H54 (cell line): ENCODE results near the gene ADAM11.
"Not testable (repeated sequence)": the region's sequence is repeated elsewhere in the genome, so short reads cannot be mapped to it uniquely, and the experiment has no call there.

Source experiments
- DNase-seq: peaks from one replicate; pipeline ENCODE4 v3.0.0; 2011; ENCODE audit warnings: low spot score, mixed read lengths; ENCODE audit not compliant: insufficient read length
- FAIRE-seq: peaks from 3 replicates; lab custom pipeline; 2011; peaks lifted over from hg19 to GRCh38; lab: Jason Lieb, UNC
- POLR2A ChIP-seq: IDR thresholded peaks from 2 replicates; pipeline ENCODE4 v1.6.1; 2011; ENCODE audit warnings: low read depth, mild to moderate bottlenecking, low read length

Gene ADAM11

DNA sequence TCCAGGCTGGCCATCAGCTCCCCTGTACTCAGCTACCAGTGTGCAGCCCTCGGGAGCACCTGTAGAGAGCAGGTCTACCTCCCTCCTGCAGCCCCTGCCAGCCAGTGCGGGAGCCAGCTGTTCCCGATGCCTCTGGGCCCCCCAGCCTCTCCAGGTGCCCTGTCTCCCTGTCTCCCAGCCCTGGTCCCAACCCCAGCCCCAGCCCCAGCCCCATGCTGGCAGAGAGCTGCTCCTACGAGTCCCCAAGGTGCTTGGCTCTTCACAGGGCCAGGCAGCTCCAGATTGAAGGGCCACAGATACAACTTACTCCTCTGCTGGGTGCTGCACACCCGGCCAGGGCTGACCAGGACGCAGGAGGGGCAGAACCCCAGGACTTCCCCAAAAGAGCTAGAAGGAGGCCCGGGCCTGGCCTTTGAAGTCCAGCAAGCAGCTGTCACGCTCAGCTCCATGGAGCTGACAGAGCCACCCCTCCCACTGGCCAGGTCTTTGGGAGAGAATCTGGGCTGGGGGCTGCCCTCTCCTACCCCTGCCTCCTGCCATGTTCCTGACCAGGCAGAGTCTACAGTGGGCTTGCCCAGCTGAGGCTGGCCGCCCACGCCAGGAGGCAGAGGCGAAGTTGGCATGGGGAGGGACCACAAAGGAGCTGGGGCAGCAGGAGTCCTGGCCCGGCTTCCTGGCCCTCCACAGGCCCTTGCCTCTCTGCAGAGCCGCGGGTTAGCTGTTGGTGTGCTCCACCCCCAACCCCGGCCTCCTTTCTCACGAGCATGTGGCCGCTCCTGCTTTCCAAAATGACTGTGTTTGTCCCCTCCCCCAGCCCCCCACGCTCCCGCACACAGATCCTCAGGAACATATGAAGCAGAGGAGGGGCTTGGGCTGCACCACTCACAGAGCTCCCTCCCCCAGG lies 9.5 kb upstream of the ADAM11 start:
- FAIRE-seq, result no peak
- no peak for DNase-seq
- TF ChIP-seq POLR2A, result no peak

- TF ChIP-seq POLR2A, result no peak
- DNase-seq (no peak), FAIRE-seq (no peak)
Measured at GRCh38 chr17:44749980-44750318, 8.8 kb upstream of the ADAM11 start.

GRCh38 chr17:44751331-44751730 lies 7.5 kb upstream of the ADAM11 start:
- TF ChIP-seq POLR2A, result no peak
- FAIRE-seq (no peak), DNase-seq (no peak)

DNA sequence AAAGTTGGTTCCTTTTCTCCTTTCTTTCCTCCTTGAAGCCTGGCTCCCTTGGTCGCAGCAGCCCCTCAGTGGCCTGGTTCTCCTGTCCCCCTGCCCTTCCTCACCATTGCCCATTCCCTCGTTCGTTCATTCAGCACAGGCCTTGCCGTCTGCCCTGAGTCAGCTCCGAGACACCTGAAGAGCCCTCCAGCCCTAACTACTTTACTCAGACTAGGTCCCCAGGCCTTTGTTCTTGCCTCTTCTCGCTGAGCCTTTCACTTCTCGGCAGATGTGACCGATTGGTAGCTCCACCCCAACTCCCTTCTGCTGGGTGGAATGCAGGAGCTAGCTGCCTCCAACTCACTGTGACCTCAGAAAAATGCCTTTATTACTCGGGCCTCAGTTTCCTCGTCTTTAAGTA lies 7.0 kb upstream of the ADAM11 start:
- TF ChIP-seq POLR2A, result no peak
- DNase-seq (no peak), FAIRE-seq (no peak)

DNA sequence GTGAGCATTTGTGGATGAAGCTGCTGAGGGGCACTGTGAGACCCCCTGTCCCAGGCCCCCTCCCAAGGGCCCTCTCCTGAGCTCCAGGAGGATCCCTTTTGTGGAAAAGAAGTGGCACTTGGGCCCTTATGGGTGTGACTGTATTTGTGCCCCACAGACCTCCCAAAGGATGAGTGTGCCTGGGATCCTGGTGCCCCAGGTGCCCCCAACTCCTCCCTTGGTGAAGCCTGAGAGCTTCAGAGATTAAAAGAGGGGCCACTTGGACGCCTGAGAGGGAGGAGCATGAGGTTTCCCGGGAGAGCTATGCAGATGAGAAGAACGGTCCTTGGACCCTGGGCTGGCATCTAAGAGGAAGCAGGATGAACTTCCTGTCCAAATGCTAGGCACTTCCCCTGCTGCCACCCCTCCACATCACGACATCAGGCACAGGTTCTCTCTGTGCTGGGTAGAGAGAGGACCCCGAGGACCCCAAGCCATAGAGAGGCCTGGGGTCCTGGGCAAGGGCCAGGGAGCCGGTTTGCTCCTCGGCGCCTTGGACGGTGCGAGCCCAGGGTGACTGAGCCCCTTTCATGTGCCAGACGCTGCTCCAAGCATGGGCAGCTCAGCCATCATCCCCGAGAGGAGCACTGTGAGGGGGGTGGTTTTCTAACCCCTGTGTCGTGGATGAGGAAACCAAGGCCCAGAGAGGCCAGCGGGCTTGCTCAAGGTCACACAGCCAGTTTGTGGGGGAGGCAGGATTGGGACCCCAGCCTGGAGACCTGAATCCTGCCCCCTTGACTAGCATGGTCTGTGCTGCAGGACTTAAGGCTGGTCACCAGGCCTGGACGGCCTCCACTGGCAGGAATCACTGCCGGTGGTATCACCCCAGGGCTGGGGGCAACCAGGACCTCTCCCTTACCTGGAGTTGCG lies 5.6 kb upstream of the ADAM11 start:
- no peak for FAIRE-seq
- no peak for DNase-seq
- TF ChIP-seq POLR2A, result no peak

DNA sequence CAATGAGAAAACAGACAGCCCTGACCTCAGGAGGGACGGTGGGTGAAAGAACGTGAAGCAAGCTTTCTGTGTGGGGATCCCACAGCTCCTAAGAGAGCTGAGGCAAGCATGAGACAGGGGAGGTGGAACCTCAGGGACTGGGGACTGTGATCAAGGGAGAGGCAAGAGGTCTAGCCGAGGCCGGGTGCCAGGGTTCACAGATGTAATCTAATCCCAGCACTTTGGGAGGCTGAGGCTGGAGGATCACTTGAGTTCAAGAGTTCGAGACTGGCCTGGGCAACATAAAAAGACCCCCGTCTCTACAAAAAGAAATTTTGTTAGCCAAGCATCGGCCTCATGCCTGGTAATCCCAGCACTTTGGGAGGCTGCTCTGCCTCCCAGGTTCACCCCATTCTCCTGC lies 4.5 kb upstream of the ADAM11 start:
- DNase-seq, result no peak
- TF ChIP-seq POLR2A, result no peak
- no peak for FAIRE-seq

GRCh38 chr17:44755180-44755579 lies 3.6 kb upstream of the ADAM11 start:
- FAIRE-seq, result not testable (repeated sequence)

DNA sequence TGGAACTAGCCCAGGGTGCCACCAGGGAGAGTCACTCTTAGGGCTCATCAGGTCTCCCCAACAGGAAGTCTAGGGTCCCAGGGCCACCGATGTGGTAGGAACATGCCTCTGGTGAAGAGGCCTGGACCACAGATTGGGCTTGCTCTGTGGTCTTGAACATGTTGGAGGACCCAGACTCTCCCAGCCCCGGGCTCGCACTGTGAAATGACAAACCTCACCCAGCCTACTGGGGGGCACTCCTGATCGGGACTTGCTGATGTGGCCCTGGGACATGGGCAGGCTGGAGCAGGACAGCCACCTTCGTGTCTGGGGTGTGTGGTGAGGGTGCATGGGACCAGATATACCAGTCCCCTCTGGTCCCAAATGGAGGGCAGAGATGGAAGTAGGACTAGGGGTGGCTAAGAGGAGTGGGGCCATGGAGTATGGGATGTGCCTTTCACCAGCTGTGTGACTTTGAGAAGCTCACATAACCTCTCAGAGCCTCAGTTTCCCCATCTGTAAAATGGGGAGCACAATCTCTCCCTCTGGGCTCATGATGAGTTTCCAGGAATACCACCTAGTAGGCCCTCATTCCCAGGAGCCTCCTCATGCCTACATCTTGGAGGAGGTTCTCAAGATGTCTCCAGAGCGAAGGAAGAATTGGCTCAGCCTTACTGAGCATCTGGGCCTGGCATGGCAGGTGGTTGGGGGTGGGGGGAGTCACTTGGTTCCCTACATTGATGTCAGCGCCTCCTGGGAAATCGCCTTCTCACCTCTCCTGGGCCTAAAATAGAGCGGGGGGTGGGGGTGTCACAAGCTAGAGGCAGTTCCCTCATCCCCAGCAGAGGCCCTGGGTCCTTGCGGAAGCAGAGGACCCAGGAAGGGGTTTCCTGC lies 1.5 kb upstream of the ADAM11 start:
- TF ChIP-seq POLR2A, result no peak
- DNase-seq (no peak), FAIRE-seq (no peak)

More at GRCh38 chr17:44755180-44755579, 3.6 kb upstream of the ADAM11 start:
- not testable (repeated sequence) for DNase-seq

- DNase-seq (no peak), FAIRE-seq (no peak)
- no peak for TF ChIP-seq POLR2A
Measured at GRCh38 chr17:44757918-44758413, 822 bp upstream of the ADAM11 start.

- no peak for TF ChIP-seq POLR2A
- DNase-seq (no peak), FAIRE-seq (no peak)
Measured at GRCh38 chr17:44759086-44759915, 513 bp downstream of the ADAM11 start.

DNA sequence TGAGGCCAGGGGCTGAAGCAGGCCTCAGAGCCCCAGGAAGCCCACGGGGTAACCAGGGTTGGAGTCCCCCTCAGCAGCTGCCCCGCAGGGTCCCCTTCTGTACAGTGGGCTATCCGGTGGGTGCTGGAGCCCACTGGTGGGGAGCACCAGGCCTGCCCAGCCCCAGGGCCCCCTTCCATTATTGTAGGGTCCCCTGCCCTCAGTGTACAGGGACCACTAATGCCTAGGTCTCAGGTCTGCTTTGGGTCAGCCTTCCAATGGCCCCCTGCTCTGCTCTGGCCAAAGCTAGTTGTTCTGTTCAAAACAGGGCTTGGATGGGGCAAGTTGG lies 1.1 kb downstream of the ADAM11 start:
- FAIRE-seq (no peak), DNase-seq (no peak)
- TF ChIP-seq POLR2A, result no peak

DNA sequence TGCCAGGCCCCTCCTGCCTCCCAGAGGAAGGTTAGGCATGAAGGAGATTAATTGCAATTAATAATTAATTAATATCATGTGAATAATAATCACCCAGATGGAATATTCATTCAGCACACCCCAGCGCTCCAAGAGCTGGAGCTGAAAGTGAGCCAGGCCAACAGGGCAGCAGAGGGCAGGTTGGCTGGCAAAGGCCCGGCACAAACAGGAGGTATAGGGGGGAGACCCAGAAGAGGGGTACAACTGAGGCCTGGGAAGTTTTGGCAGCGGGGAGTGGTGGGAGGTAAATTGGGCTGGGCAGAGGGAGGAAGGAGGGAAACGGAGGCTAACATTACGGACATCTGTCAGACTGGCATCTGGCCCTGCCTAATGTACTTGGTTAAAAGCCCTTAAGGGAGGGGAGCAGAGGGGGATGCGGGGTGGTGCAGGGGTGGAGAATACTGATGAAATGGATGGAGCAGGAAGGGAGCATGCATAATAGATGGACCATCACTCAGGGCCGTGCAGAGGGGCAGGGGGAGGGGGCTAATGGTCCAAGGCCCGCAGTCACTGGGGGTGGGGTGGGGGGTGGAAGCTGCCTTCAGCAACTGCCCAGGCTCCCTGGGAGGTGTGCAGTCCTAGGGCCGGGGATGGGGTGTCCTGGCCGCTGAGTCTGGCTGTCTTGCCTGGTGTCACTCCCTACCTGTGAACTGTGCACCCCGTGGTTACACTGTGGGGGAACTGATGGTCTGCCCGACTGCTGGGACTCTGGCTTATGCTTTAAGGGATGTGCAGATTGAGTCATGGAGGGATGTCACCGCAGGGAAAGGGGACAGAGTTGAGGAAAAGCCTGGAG lies 1.9 kb downstream of the ADAM11 start:
- TF ChIP-seq POLR2A, result no peak
- no peak for FAIRE-seq
- DNase-seq, result no peak
